ENCODE results near the gene SLIT2. TPM values are rescaled to one million over a fixed set of nuclear protein-coding genes. Genes with fewer than 3 reads are reported as not detected.

Gene SLIT2, protein sequence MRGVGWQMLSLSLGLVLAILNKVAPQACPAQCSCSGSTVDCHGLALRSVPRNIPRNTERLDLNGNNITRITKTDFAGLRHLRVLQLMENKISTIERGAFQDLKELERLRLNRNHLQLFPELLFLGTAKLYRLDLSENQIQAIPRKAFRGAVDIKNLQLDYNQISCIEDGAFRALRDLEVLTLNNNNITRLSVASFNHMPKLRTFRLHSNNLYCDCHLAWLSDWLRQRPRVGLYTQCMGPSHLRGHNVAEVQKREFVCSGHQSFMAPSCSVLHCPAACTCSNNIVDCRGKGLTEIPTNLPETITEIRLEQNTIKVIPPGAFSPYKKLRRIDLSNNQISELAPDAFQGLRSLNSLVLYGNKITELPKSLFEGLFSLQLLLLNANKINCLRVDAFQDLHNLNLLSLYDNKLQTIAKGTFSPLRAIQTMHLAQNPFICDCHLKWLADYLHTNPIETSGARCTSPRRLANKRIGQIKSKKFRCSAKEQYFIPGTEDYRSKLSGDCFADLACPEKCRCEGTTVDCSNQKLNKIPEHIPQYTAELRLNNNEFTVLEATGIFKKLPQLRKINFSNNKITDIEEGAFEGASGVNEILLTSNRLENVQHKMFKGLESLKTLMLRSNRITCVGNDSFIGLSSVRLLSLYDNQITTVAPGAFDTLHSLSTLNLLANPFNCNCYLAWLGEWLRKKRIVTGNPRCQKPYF (N-terminal part only)
- polyA plus RNA-seq (26.4 and 29.0 TPM in 2 replicates), polyA minus RNA-seq (57.5 and 71.7 TPM in 2 replicates)

- no peaks in the 10 kb centered on the region for H3K9me2 ChIP-seq (ENCODE audit: insufficient read depth, low read length)
- H3K4me3 ChIP-seq (ENCODE audit: low read length), result peak within 1 kb of the TSS; percentile 87
- peaks cover 39% of the 10 kb centered on the region for H3K79me2 ChIP-seq (replicated peaks; ENCODE audit: insufficient read depth, low read length)
- H3K27me3 ChIP-seq (ENCODE audit: insufficient read depth, low read depth, low read length), result peaks cover 41% of the 10 kb centered on the region
- no peaks in the 10 kb centered on the region for H3F3A ChIP-seq (ENCODE audit: insufficient read depth, low read length, poor library complexity, severe bottlenecking)
- no peaks in the 10 kb centered on the region for H4K20me1 ChIP-seq (ENCODE audit: insufficient read depth)
- H3K9me3 ChIP-seq (ENCODE audit: low read length), result no peaks in the 10 kb centered on the region
- peak within 1 kb of the TSS; percentile 81 for H3K4me2 ChIP-seq (ENCODE audit: low read length)
- peak within 1 kb of the TSS; percentile 71 for H3K9ac ChIP-seq (ENCODE audit: low read length)
- no peaks in the 10 kb centered on the region for H3K36me3 ChIP-seq (ENCODE audit: insufficient read depth, low read length)
- peak within 1 kb of the TSS; percentile 15 for H2AFZ ChIP-seq (ENCODE audit: low read depth, low read length)
- TF ChIP-seq, protein P1, sequence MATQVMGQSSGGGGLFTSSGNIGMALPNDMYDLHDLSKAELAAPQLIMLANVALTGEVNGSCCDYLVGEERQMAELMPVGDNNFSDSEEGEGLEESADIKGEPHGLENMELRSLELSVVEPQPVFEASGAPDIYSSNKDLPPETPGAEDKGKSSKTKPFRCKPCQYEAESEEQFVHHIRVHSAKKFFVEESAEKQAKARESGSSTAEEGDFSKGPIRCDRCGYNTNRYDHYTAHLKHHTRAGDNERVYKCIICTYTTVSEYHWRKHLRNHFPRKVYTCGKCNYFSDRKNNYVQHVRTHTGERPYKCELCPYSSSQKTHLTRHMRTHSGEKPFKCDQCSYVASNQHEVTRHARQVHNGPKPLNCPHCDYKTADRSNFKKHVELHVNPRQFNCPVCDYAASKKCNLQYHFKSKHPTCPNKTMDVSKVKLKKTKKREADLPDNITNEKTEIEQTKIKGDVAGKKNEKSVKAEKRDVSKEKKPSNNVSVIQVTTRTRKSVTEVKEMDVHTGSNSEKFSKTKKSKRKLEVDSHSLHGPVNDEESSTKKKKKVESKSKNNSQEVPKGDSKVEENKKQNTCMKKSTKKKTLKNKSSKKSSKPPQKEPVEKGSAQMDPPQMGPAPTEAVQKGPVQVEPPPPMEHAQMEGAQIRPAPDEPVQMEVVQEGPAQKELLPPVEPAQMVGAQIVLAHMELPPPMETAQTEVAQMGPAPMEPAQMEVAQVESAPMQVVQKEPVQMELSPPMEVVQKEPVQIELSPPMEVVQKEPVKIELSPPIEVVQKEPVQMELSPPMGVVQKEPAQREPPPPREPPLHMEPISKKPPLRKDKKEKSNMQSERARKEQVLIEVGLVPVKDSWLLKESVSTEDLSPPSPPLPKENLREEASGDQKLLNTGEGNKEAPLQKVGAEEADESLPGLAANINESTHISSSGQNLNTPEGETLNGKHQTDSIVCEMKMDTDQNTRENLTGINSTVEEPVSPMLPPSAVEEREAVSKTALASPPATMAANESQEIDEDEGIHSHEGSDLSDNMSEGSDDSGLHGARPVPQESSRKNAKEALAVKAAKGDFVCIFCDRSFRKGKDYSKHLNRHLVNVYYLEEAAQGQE (IDR thresholded peaks at IDR 0.05; ENCODE audit: borderline replicate concordance), result peak; percentile 56
- peak; percentile 60 for TF ChIP-seq TAF1 (IDR thresholded peaks at IDR 0.05; ENCODE audit: low read depth)
- no peak for TF ChIP-seq RAD21 (conservative IDR thresholded peaks at IDR 0.05)
- TF ChIP-seq EP300 (conservative IDR thresholded peaks at IDR 0.05; ENCODE audit: poor library complexity, severe bottlenecking), result no peak
- TF ChIP-seq MXI1 (conservative IDR thresholded peaks at IDR 0.05; ENCODE audit: poor library complexity, severe bottlenecking), result peak; percentile 22
- TF ChIP-seq SMC3 (conservative IDR thresholded peaks at IDR 0.05; ENCODE audit: poor library complexity), result peak; percentile 4
- no peak for TF ChIP-seq EZH2 (IDR thresholded peaks at IDR 0.05; ENCODE audit: borderline replicate concordance, insufficient read depth, low read length, poor library complexity, severe bottlenecking)
- TF ChIP-seq CTCF (IDR thresholded peaks at IDR 0.05; ENCODE audit: poor library complexity, severe bottlenecking), result no peak
- TF ChIP-seq POLR2AphosphoS5 (IDR thresholded peaks at IDR 0.05), result peak; percentile 55
- peak within 1 kb of the TSS; percentile 21 for H3K27ac ChIP-seq (ENCODE audit: low read length)
Measured at GRCh38 chr4:20251796-20252655, at the start of gene SLIT2. TSS of gene SLIT2 (plus strand) at chr4:20251905. CDS start at chr4:20253816, 1,911 bp downstream.

- H3K4me3 ChIP-seq (ENCODE audit: low read length), result no peak overlapping the region
- H3K9me3 ChIP-seq (ENCODE audit: low read length), result no peaks in the 10 kb centered on the region
- H3K79me2 ChIP-seq (replicated peaks; ENCODE audit: insufficient read depth, low read length), result no peaks in the 10 kb centered on the region
- H3K27me3 ChIP-seq (ENCODE audit: insufficient read depth, low read depth, low read length), result no peaks in the 10 kb centered on the region
- no peaks in the 10 kb centered on the region for H3K36me3 ChIP-seq (ENCODE audit: insufficient read depth, low read length)
- no peaks in the 10 kb centered on the region for H4K20me1 ChIP-seq (ENCODE audit: insufficient read depth)
- H3K9me2 ChIP-seq (ENCODE audit: insufficient read depth, low read length), result no peaks in the 10 kb centered on the region
- H3K27ac ChIP-seq (ENCODE audit: low read length), result no peak overlapping the region
- no peak overlapping the region for H3K4me2 ChIP-seq (ENCODE audit: low read length)
- no peak overlapping the region for H2AFZ ChIP-seq (ENCODE audit: low read depth, low read length)
- H3F3A ChIP-seq (ENCODE audit: insufficient read depth, low read length, poor library complexity, severe bottlenecking), result no peaks in the 10 kb centered on the region
- H3K9ac ChIP-seq (ENCODE audit: low read length), result no peak overlapping the region
- TF ChIP-seq POLR2AphosphoS5 (IDR thresholded peaks at IDR 0.05) (no peak), EZH2 (IDR thresholded peaks at IDR 0.05; ENCODE audit: borderline replicate concordance, insufficient read depth, low read length, poor library complexity, severe bottlenecking) (no peak), CTCF (IDR thresholded peaks at IDR 0.05; ENCODE audit: poor library complexity, severe bottlenecking) (no peak), TAF1 (IDR thresholded peaks at IDR 0.05; ENCODE audit: low read depth) (no peak), MXI1 (conservative IDR thresholded peaks at IDR 0.05; ENCODE audit: poor library complexity, severe bottlenecking) (no peak), RAD21 (conservative IDR thresholded peaks at IDR 0.05) (no peak), EP300 (conservative IDR thresholded peaks at IDR 0.05; ENCODE audit: poor library complexity, severe bottlenecking) (no peak), SMC3 (conservative IDR thresholded peaks at IDR 0.05; ENCODE audit: poor library complexity) (no peak)
- TF ChIP-seq, protein P1 (IDR thresholded peaks at IDR 0.05; ENCODE audit: borderline replicate concordance), result no peak
Measured at GRCh38 chr4:20203508-20203907, 48.2 kb upstream of the SLIT2 start.
